B cell (primary cell): ENCODE data around the gene DCHS1. TPM values are rescaled to one million over a fixed set of nuclear protein-coding genes. Genes with fewer than 3 reads are reported as not detected.

Experiments used
- ATAC-seq: fragments of 200-7000 bp; cut with Tn5 transposase; one replicate; pipeline ENCODE4 v1.10.0; 2021; ENCODE audit warnings: low read depth, mild to moderate bottlenecking, moderate number of reproducible peaks, moderate library complexity
- CTCF ChIA-PET: fragments of 350-600 bp; sonication (Branson Sonifier 250); formaldehyde crosslinking; loops from one replicate; lab custom pipeline; 2021; ENCODE audit warnings: antibody characterized with exemption, inconsistent platforms; lab: Charles Lee
- POLR2A ChIA-PET: fragments of 350-600 bp; sonication (Branson Sonifier 250); formaldehyde crosslinking; loops from one replicate; lab custom pipeline; 2021; ENCODE audit warnings: antibody characterized with exemption; lab: Charles Lee
- DNase-seq: peaks from one replicate; pipeline ENCODE4 v3.0.0; 2013
- H2AFZ ChIP-seq: 2 replicates; pipeline ENCODE4 v1.6.1; 2012; ENCODE audit warnings: mild to moderate bottlenecking, low read depth, low read length; ENCODE audit not compliant: insufficient read depth, poor library complexity, severe bottlenecking
- H3K27ac ChIP-seq, 2 donors: 1 replicate in 1 of 2; 2 replicates in 1 of 2; pipeline ENCODE4 v1.5.1; 2012 to 2013; ENCODE audit warnings: low read length in 2 of 2, mild to moderate bottlenecking in 2 of 2, moderate library complexity in 1 of 2
- H3K27me3 ChIP-seq, 4 experiments: fragments of 200-600 bp in 1 of 4; sonication (generic) in 1 of 4; replicated peaks in 1 of 4; 1 replicate in 2 of 4; 2 replicates in 2 of 4; pipeline versions ENCODE4 v1.6.1 to v1.7.0; 2013 to 2016; ENCODE audit warnings: low read length in 3 of 4, mild to moderate bottlenecking in 2 of 4, mixed read lengths in 1 of 4, moderate library complexity in 1 of 4; ENCODE audit not compliant: insufficient read depth in 4 of 4, control insufficient read depth in 3 of 4; ENCODE audit errors: control extremely low read depth in 1 of 4
- H3K36me3 ChIP-seq, 2 experiments: replicated peaks in 1 of 2; 1 replicate in 1 of 2; 2 replicates in 1 of 2; pipeline versions ENCODE4 v1.6.1 to v1.7.1; 2013; ENCODE audit warnings: low read length in 1 of 2; ENCODE audit not compliant: insufficient read depth in 2 of 2, control insufficient read depth in 1 of 2; ENCODE audit errors: control extremely low read depth in 1 of 2, extremely low read depth in 1 of 2
- H3K4me1 ChIP-seq, 2 donors: fragments of 200-600 bp in 1 of 2; sonication (generic) in 1 of 2; 1 replicate in 1 of 2; 2 replicates in 1 of 2; pipeline versions ENCODE4 v1.5.1 to v1.6.1; 2013 to 2017; ENCODE audit warnings: low read length in 2 of 2; ENCODE audit not compliant: control insufficient read depth in 2 of 2, insufficient read depth in 2 of 2
- H3K4me2 ChIP-seq: replicated peaks from 2 replicates; pipeline ENCODE3; 2012; ENCODE audit warnings: mild to moderate bottlenecking, low read depth, low read length; ENCODE audit not compliant: poor library complexity, severe bottlenecking
- H3K4me3 ChIP-seq, 5 experiments: fragments of 200-600 bp in 1 of 5; sonication (generic) in 1 of 5; 1 replicate in 3 of 5; 2 replicates in 2 of 5; pipeline versions ENCODE4 v1.5.1 to v1.7.0; 2011 to 2016; ENCODE audit warnings: low read length in 4 of 5, mild to moderate bottlenecking in 4 of 5, low read depth in 2 of 5, control low read depth in 1 of 5, moderate library complexity in 1 of 5; ENCODE audit not compliant: insufficient read depth in 1 of 5; ENCODE audit errors: control extremely low read depth in 1 of 5, extremely low read depth in 1 of 5
- H3K79me2 ChIP-seq: fragments of 200-600 bp; sonication (generic); one replicate; pipeline ENCODE4 v1.6.0; 2016; ENCODE audit warnings: low read length; ENCODE audit not compliant: control insufficient read depth, insufficient read depth
- H3K9ac ChIP-seq: fragments of 200-600 bp; sonication (generic); 2 replicates; pipeline ENCODE4 v1.6.1; 2017; ENCODE audit warnings: mild to moderate bottlenecking, low read length, moderate library complexity
- H3K9me3 ChIP-seq, 3 donors: one replicate each; pipeline versions ENCODE4 v1.6.1 to v1.7.1; 2013; ENCODE audit warnings: low read length in 2 of 3; ENCODE audit not compliant: control insufficient read depth in 2 of 3, insufficient read depth in 1 of 3; ENCODE audit errors: control extremely low read depth in 1 of 3
- H4K20me1 ChIP-seq: 2 replicates; pipeline ENCODE4 v1.6.0; 2012; ENCODE audit warnings: mild to moderate bottlenecking, low read length; ENCODE audit not compliant: insufficient read depth, control insufficient read depth, poor library complexity, severe bottlenecking
- H3K27ac Mint-ChIP-seq: one replicate; pipeline ENCODE4 v1.8.0; 2021; ENCODE audit warnings: mixed read lengths
- H3K27me3 Mint-ChIP-seq: one replicate; pipeline ENCODE4 v1.8.0; 2021; ENCODE audit warnings: mixed read lengths
- H3K4me1 Mint-ChIP-seq: one replicate; pipeline ENCODE4 v1.8.0; 2021; ENCODE audit warnings: mixed read lengths
- H3K4me3 Mint-ChIP-seq: one replicate; pipeline ENCODE4 v1.8.0; 2021; ENCODE audit warnings: mixed read lengths
- H3K9me3 Mint-ChIP-seq: one replicate; pipeline ENCODE4 v1.8.0; 2022; ENCODE audit warnings: mixed read lengths; ENCODE audit not compliant: insufficient read depth
- EZH2 ChIP-seq: IDR thresholded peaks from 2 replicates; pipeline ENCODE4 v1.6.1; 2012; ENCODE audit warnings: borderline replicate concordance, low read depth, mild to moderate bottlenecking, moderate library complexity, low read length; ENCODE audit not compliant: insufficient read depth, poor library complexity, severe bottlenecking
- WGBS: methylation state at CpG from one replicate; pipeline ENCODE4 v1.1.5; 2013; ENCODE audit warnings: missing lambda C conversion rate; ENCODE audit not compliant: insufficient coverage; 5-methylcytosine and 5-hydroxymethylcytosine counted together
- intact Hi-C: fragments of 100-400 bp; cut with micrococcal nuclease; formaldehyde crosslinking; loops from one replicate; pipeline ENCODE4 v1.10.0; 2022
- polyA plus RNA-seq: library from polyadenylated mRNA; depleted of rRNA; stranded (reverse); fragments of >200 nt; gene quantifications from 2 replicates; pipeline ENCODE4 v1.2.3, GENCODE V29; 2012
- total RNA-seq, 2 donors: library from RNA; stranded (reverse); fragments of 120-200 nt in 1 of 2; gene quantifications; 1 replicate in 1 of 2; 2 replicates in 1 of 2; pipeline versions ENCODE4 v1.2.3 to v1.2.4, GENCODE V29; 2013 to 2022
- TF ChIP-seq, protein P1 (sequence below): fragments of 200-600 bp; IDR thresholded peaks from one replicate; pipeline ENCODE4 v1.8.0; 2022; ENCODE audit warnings: antibody characterized with exemption, mild to moderate bottlenecking

DCHS1 gene
- total and polyA plus RNA-seq, 2 donors (not counting 1 experiment from before 2014, with no cell fraction given) = 0.31 to 0.84 TPM

DNA sequence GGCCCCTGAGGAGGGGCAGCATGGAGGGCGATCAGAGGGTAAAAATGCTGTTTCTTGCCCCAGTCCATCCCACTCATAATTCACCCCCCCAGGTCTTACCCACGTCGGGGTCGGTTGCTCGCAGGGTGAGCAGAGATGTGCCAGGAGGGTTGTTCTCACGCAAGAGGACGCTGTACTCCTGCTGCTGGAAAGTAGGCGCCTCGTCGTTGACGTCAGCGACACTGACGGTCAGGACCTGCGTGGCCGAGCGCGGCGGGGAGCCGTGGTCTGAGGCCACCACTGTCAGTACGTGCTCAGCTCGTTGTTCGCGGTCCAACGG lies 26.1 kb downstream of the DCHS1 start:
- CTCF ChIA-PET = interaction anchor here (2.1 kb wide), 1 partner anchor 38 kb away, joined by 7 read pairs; no protein-coding TSS in a partner anchor
- peaks cover 22% of the 10 kb centered on the region for H3K4me1 Mint-ChIP-seq
- H3K4me3 Mint-ChIP-seq = no peak overlapping the region

DNA sequence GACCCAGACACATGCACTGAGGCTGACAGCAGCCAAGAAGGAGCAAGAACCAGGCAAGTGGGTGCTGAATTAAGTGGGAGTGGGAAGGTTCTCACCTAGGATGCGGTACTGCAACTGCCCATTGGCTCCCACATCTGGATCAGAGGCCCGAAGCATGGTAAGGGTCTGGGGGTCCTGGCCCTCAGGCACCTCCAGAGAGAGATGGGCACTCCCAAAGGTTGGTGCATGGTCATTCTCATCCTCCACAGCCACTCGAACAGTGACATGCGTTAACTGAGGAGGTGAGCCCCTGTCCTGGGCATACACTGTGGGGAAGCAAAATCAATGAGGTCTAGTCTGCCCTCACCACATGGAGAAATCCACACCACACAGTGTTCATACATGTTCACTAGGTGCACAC lies 27.1 kb downstream of the DCHS1 start:
- H3K4me2 ChIP-seq = no peak overlapping the region
- DNase-seq (no peak), ATAC-seq (no peak)
- H3K4me3 ChIP-seq = no peak overlapping the region
- H3K36me3 ChIP-seq = no peaks in the 10 kb centered on the region
- POLR2A ChIA-PET = interaction anchor here (1.8 kb wide), 1 partner anchor 10 kb away, joined by 7 read pairs; the partner anchor contains the start of gene TPP1
- no peaks in the 10 kb centered on the region for H3K9me3 Mint-ChIP-seq
- H4K20me1 ChIP-seq = no peaks in the 10 kb centered on the region
- H3K4me3 Mint-ChIP-seq = no peak overlapping the region
- no peaks in the 10 kb centered on the region for H3K79me2 ChIP-seq
- peaks cover 8 to 15% of the 10 kb centered on the region in 2 donors for H3K4me1 ChIP-seq
- CTCF ChIA-PET = interaction anchor here (1.6 to 2.1 kb wide), 3 partner anchors 10 to 39 kb away, joined by 5 to 8 read pairs (median 7); partner anchors contain the start of genes ILK and TPP1
- no peaks in the 10 kb centered on the region for H3K9me3 ChIP-seq
- WGBS = 96% methylated on average over 4 of the region's 4 CpGs
- no peak overlapping the region for H3K9ac ChIP-seq
- H3K27ac Mint-ChIP-seq = no peak overlapping the region
- H3K27me3 Mint-ChIP-seq = no peaks in the 10 kb centered on the region
- H2AFZ ChIP-seq = no peak overlapping the region
- no peak overlapping the region for H3K27ac ChIP-seq
- no peaks in the 10 kb centered on the region for H3K27me3 ChIP-seq
- peaks cover 22% of the 10 kb centered on the region for H3K4me1 Mint-ChIP-seq
- intact Hi-C loops = no loop called here
- TF ChIP-seq EZH2 = no peak
- TF ChIP-seq, protein P1, sequence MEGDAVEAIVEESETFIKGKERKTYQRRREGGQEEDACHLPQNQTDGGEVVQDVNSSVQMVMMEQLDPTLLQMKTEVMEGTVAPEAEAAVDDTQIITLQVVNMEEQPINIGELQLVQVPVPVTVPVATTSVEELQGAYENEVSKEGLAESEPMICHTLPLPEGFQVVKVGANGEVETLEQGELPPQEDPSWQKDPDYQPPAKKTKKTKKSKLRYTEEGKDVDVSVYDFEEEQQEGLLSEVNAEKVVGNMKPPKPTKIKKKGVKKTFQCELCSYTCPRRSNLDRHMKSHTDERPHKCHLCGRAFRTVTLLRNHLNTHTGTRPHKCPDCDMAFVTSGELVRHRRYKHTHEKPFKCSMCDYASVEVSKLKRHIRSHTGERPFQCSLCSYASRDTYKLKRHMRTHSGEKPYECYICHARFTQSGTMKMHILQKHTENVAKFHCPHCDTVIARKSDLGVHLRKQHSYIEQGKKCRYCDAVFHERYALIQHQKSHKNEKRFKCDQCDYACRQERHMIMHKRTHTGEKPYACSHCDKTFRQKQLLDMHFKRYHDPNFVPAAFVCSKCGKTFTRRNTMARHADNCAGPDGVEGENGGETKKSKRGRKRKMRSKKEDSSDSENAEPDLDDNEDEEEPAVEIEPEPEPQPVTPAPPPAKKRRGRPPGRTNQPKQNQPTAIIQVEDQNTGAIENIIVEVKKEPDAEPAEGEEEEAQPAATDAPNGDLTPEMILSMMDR = no peak

More for the DNA sequence above, 26.1 kb downstream of the DCHS1 start:
- Mint-ChIP-seq H3K27me3 (no peaks in the 10 kb centered on the region), H3K9me3 (no peaks in the 10 kb centered on the region), H3K27ac (peak overlapping the region; percentile 37)
- peaks cover 8 to 15% of the 10 kb centered on the region in 2 donors for H3K4me1 ChIP-seq
- no peak overlapping the region for H3K4me2 ChIP-seq
- no peak for TF ChIP-seq EZH2
- TF ChIP-seq, protein P1 = no peak
- no peak overlapping the region for H2AFZ ChIP-seq
- H3K4me3 ChIP-seq = no peak overlapping the region
- POLR2A ChIA-PET = no interaction called here
- H3K36me3 ChIP-seq = no peaks in the 10 kb centered on the region
- no peaks in the 10 kb centered on the region for H4K20me1 ChIP-seq
- no peak overlapping the region for H3K9ac ChIP-seq
- H3K79me2 ChIP-seq = no peaks in the 10 kb centered on the region
- intact Hi-C loops = no loop called here
- H3K27ac ChIP-seq = no peak overlapping the region
- no peak for ATAC-seq
- 93% methylated on average over 23 of the region's 24 CpGs for WGBS
- DNase-seq = no peak
- no peaks in the 10 kb centered on the region for H3K27me3 ChIP-seq
- H3K9me3 ChIP-seq = no peaks in the 10 kb centered on the region
